ENCODE measurements around the gene SUN2.

The SUN2 gene

DNA sequence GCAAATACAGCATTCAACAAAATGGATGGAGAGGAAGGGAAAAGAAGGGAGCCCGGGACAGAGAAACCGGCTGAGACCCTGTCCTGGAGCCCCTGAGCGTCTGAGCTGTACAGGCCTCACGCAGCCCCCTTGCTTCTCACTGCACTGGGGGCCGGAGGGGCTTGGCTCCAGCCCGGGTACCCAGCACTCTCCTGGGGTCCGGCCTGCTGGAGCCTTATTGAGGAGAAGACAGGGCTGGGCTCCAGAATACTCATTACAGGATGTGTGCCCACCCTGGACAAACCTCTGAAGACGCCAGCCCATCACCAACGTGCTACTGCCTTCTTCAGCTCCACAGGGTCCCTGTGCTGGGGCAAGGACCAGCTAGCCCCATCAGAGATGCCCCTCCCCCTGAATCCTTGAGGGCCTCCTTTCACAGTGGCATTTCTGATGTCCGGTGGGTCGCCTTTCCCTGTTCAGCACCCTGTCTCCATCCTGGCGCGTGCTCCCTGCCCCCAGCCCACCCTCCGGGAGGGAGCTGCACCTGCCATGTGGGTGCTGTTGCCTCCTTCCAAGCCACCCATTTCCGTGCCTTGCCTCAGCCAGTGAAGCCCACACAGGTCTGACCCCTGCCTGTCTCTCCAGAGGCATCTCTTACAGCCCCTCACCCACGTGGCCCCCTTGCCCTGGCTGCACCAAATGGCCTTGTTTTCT lies 14.6 kb upstream of the SUN2 start:
- no peaks in the 10 kb centered on the region for H3K27me3 ChIP-seq (replicated peaks; ENCODE audit: insufficient read depth, low read length)
- H3K36me3 ChIP-seq (replicated peaks; ENCODE audit: insufficient read depth, low read length) = no peaks in the 10 kb centered on the region
- H2AFZ ChIP-seq (ENCODE audit: low read length) = no peak overlapping the region
- H3K9ac ChIP-seq (ENCODE audit: low read length) = no peak overlapping the region
- TF ChIP-seq EZH2 (optimal IDR thresholded peaks at IDR 0.05; ENCODE audit: low read depth, low read length) = no peak
- H3K27ac ChIP-seq (ENCODE audit: low read length) = no peak overlapping the region
- no peaks in the 10 kb centered on the region for H3K4me1 ChIP-seq (ENCODE audit: low read length)
- no peak overlapping the region for H3K4me2 ChIP-seq (ENCODE audit: low read depth, low read length)
- H3K79me2 ChIP-seq (ENCODE audit: low read length) = no peaks in the 10 kb centered on the region
- no peaks in the 10 kb centered on the region for H3F3A ChIP-seq (ENCODE audit: insufficient read depth, low read length)
- H4K20me1 ChIP-seq (ENCODE audit: insufficient read depth, low read length) = no peaks in the 10 kb centered on the region
- DNase-seq = no peak
- no peaks in the 10 kb centered on the region for H3K9me2 ChIP-seq (replicated peaks; ENCODE audit: insufficient read depth, low read length)
- H3K4me3 ChIP-seq (ENCODE audit: low read length) = no peak overlapping the region
- H3K9me3 ChIP-seq (replicated peaks; ENCODE audit: insufficient read depth, low read length) = no peaks in the 10 kb centered on the region

DNA sequence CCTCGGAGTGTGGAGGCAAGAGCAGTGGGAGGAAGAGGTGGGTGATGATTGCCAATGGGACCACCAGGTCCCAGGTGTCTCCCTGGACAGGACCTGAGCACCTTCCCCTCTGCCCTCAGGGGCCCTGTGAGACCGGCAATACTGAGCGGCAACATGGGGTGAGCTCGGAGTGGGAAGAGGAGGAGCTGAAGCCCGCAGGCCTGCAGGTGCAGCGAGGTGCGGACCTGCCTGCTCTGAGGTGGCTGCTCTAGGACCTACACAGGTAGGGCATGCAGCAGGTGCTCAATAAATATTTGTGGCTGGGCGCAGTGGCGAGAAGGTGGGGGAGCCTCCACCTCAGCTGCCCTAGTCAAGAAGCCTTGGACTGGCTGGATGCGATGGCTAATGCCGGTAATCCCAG lies 12.2 kb upstream of the SUN2 start:
- Histone ChIP-seq H3K9me2 (replicated peaks; ENCODE audit: insufficient read depth, low read length) (no peaks in the 10 kb centered on the region), H3K4me2 (ENCODE audit: low read depth, low read length) (no peak overlapping the region), H4K20me1 (ENCODE audit: insufficient read depth, low read length) (no peaks in the 10 kb centered on the region), H3K9me3 (replicated peaks; ENCODE audit: insufficient read depth, low read length) (no peaks in the 10 kb centered on the region), H3K4me1 (ENCODE audit: low read length) (no peaks in the 10 kb centered on the region), H3K27ac (ENCODE audit: low read length) (no peak overlapping the region), H3K36me3 (replicated peaks; ENCODE audit: insufficient read depth, low read length) (no peaks in the 10 kb centered on the region), H3K79me2 (ENCODE audit: low read length) (no peaks in the 10 kb centered on the region), H3K9ac (ENCODE audit: low read length) (no peak overlapping the region), H3F3A (ENCODE audit: insufficient read depth, low read length) (no peaks in the 10 kb centered on the region), H3K27me3 (replicated peaks; ENCODE audit: insufficient read depth, low read length) (no peaks in the 10 kb centered on the region), H2AFZ (ENCODE audit: low read length) (no peak overlapping the region), H3K4me3 (ENCODE audit: low read length) (no peak overlapping the region)
- TF ChIP-seq, protein P1, sequence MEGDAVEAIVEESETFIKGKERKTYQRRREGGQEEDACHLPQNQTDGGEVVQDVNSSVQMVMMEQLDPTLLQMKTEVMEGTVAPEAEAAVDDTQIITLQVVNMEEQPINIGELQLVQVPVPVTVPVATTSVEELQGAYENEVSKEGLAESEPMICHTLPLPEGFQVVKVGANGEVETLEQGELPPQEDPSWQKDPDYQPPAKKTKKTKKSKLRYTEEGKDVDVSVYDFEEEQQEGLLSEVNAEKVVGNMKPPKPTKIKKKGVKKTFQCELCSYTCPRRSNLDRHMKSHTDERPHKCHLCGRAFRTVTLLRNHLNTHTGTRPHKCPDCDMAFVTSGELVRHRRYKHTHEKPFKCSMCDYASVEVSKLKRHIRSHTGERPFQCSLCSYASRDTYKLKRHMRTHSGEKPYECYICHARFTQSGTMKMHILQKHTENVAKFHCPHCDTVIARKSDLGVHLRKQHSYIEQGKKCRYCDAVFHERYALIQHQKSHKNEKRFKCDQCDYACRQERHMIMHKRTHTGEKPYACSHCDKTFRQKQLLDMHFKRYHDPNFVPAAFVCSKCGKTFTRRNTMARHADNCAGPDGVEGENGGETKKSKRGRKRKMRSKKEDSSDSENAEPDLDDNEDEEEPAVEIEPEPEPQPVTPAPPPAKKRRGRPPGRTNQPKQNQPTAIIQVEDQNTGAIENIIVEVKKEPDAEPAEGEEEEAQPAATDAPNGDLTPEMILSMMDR (IDR thresholded peaks at IDR 0.05; ENCODE audit: low read length) = no peak
- no peak for TF ChIP-seq EZH2phosphoT487 (IDR thresholded peaks at IDR 0.05; ENCODE audit: low read length)
- no peak for DNase-seq

DNA sequence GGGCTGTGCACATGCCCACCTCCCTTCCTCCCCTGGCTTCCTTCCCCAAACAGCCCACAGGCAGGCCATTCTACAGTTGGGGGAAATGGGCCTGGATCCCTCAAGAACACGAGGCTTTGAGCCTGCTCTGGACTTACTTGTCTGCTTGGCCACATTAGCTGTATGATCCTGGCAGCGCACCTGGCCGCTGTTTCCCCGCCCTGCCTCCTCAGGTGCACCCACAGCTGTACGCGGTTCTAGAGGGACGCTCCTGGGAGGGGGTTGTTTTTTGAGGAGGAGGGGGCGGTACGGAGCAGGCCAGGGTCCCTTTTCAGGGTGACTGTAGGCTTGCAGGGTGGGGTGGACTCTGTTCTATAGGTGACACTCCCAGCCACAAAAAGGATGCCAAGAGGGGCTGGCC lies 11.5 kb upstream of the SUN2 start:
- Histone ChIP-seq H3K27ac (ENCODE audit: low read length) (no peak overlapping the region), H3K79me2 (ENCODE audit: low read length) (no peaks in the 10 kb centered on the region), H3K9me3 (replicated peaks; ENCODE audit: insufficient read depth, low read length) (no peaks in the 10 kb centered on the region), H3K9me2 (replicated peaks; ENCODE audit: insufficient read depth, low read length) (no peaks in the 10 kb centered on the region), H3K4me1 (ENCODE audit: low read length) (no peaks in the 10 kb centered on the region), H3K9ac (ENCODE audit: low read length) (no peak overlapping the region), H3K27me3 (replicated peaks; ENCODE audit: insufficient read depth, low read length) (no peaks in the 10 kb centered on the region), H3F3A (ENCODE audit: insufficient read depth, low read length) (no peaks in the 10 kb centered on the region), H3K4me3 (ENCODE audit: low read length) (no peak overlapping the region), H3K36me3 (replicated peaks; ENCODE audit: insufficient read depth, low read length) (no peaks in the 10 kb centered on the region), H2AFZ (ENCODE audit: low read length) (no peak overlapping the region), H4K20me1 (ENCODE audit: insufficient read depth, low read length) (no peaks in the 10 kb centered on the region), H3K4me2 (ENCODE audit: low read depth, low read length) (no peak overlapping the region)
- TF ChIP-seq EZH2 (optimal IDR thresholded peaks at IDR 0.05; ENCODE audit: low read depth, low read length) (no peak), EZH2phosphoT487 (IDR thresholded peaks at IDR 0.05; ENCODE audit: low read length) (no peak)
- TF ChIP-seq, protein P1 (IDR thresholded peaks at IDR 0.05; ENCODE audit: low read length) = no peak
- DNase-seq = no peak

DNA sequence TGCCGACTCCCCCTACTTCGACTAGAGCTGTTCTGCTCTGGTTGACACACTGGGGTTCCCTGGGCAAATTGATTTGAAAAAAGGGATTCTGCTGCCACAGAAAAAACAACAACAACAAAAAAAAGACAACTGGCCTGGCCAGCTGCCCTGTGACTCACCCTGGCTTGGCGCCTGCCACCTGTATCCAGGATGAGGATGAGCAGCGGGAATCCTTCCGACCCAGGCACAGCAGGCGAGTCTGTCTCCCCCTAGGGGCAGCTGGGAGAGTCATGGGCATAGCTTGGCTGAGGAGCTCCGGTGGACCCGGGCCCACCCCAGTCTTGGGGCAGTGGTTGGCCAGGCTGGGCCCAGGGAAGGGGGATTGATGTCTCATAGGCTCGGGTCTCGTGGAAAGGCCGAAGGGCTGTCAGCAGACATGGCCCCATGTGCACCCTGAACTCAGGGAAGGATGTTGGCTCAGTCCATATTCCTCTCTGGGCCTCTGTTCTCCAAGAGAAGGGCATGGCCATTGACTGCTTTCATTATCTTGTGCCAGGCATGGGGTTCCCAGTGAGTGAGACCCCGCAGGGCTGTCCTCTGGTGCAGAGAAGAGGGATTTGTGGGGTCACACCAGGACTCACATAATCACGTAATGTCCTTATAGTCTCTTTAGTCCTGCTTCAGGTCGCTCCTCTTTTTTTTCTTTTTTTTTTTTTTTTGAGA lies 10.4 kb upstream of the SUN2 start:
- no peak for TF ChIP-seq EZH2phosphoT487 (IDR thresholded peaks at IDR 0.05; ENCODE audit: low read length)
- TF ChIP-seq EZH2 (optimal IDR thresholded peaks at IDR 0.05; ENCODE audit: low read depth, low read length) = no peak
- TF ChIP-seq, protein P1 (IDR thresholded peaks at IDR 0.05; ENCODE audit: low read length) = peak; percentile 85
- Histone ChIP-seq H4K20me1 (ENCODE audit: insufficient read depth, low read length) (no peaks in the 10 kb centered on the region), H3K9ac (ENCODE audit: low read length) (no peak overlapping the region), H3K4me1 (ENCODE audit: low read length) (no peaks in the 10 kb centered on the region), H3K4me2 (ENCODE audit: low read depth, low read length) (no peak overlapping the region), H3K9me2 (replicated peaks; ENCODE audit: insufficient read depth, low read length) (no peaks in the 10 kb centered on the region), H3F3A (ENCODE audit: insufficient read depth, low read length) (no peaks in the 10 kb centered on the region), H3K27me3 (replicated peaks; ENCODE audit: insufficient read depth, low read length) (no peaks in the 10 kb centered on the region), H3K27ac (ENCODE audit: low read length) (no peak overlapping the region), H3K36me3 (replicated peaks; ENCODE audit: insufficient read depth, low read length) (no peaks in the 10 kb centered on the region), H3K9me3 (replicated peaks; ENCODE audit: insufficient read depth, low read length) (no peaks in the 10 kb centered on the region), H3K4me3 (ENCODE audit: low read length) (no peak overlapping the region), H3K79me2 (ENCODE audit: low read length) (no peaks in the 10 kb centered on the region), H2AFZ (ENCODE audit: low read length) (no peak overlapping the region)
- peak; percentile 35 for DNase-seq

Measured in MM.1S (cell line).